K562 (cell line): ENCODE data around the gene FBXO10. TPM values are rescaled to one million over a fixed set of nuclear protein-coding genes. Genes with fewer than 3 reads are reported as not detected.

Experiments used
- ATAC-seq: fragments of 200-7000 bp; cut with Tn5 transposase; 3 replicates; pipeline ENCODE4 v1.9.1; 2020; ENCODE audit warnings: moderate library complexity
- BruUV-seq: library from RNA; stranded (reverse); fragments of 400-500 nt; replicated peaks from 2 replicates; lab custom pipeline; 2021; lab: Mats Ljungman, UMichigan
- CTCF ChIA-PET: fragments of 300-600 bp; formaldehyde crosslinking; extraction: SDS; loops from one replicate; lab custom pipeline; 2021; ENCODE audit warnings: low intra/inter-chr PET ratio; lab: Yijun Ruan, JAX
- POLR2A ChIA-PET: fragments of 300-600, 350-650 bp; sonication (Branson Sonifier 250); formaldehyde crosslinking; extraction: SDS; loops from one replicate; lab custom pipeline; 2021; ENCODE audit warnings: antibody characterized with exemption, inconsistent platforms; lab: Yijun Ruan, JAX
- DNase-seq, 4 experiments: peaks; one replicate each; pipeline versions ENCODE4 v3.0.0 to v3.0.0-alpha.2; 2011 to 2018; ENCODE audit warnings: low spot score in 3 of 4, mixed read lengths in 3 of 4; ENCODE audit errors: extremely low read depth in 1 of 4
- FAIRE-seq: peaks from 2 replicates; lab custom pipeline; 2011; peaks lifted over from hg19 to GRCh38; lab: Jason Lieb, UNC
- H2AFZ ChIP-seq: 2 replicates; pipeline ENCODE4 v1.6.0; 2011; ENCODE audit warnings: low read depth, low read length, control low read depth, inconsistent platforms
- H3K27ac ChIP-seq: fragments of 200-600 bp; 3 replicates; pipeline ENCODE4 v1.8.0; 2011; ENCODE audit warnings: low read depth, mild to moderate bottlenecking, control low read depth, inconsistent platforms, low read length, moderate library complexity, mixed read lengths; ENCODE audit errors: extremely low read depth
- H3K27me3 ChIP-seq, 2 experiments: fragments of 300-600 bp in 1 of 2; 2 replicates in 1 of 2; 3 replicates in 1 of 2; pipeline versions ENCODE4 v1.6.0 to v1.8.0; 2011; ENCODE audit warnings: inconsistent platforms in 2 of 2, low read length in 2 of 2, mild to moderate bottlenecking in 1 of 2, mixed read lengths in 1 of 2, moderate library complexity in 1 of 2; ENCODE audit not compliant: control insufficient read depth in 2 of 2, insufficient read depth in 2 of 2
- H3K36me3 ChIP-seq: fragments of 300-600 bp; 3 replicates; pipeline ENCODE4 v1.8.0; 2011; ENCODE audit warnings: mild to moderate bottlenecking, low read length, inconsistent platforms; ENCODE audit not compliant: control insufficient read depth, insufficient read depth
- H3K4me1 ChIP-seq, 2 experiments: fragments of 200-600 bp in 1 of 2; replicated peaks in 1 of 2; 2 replicates in 1 of 2; 3 replicates in 1 of 2; pipeline versions ENCODE4 v1.5.1 to v1.8.0; 2011; ENCODE audit warnings: inconsistent platforms in 2 of 2, low read length in 2 of 2, mild to moderate bottlenecking in 1 of 2, mixed read lengths in 1 of 2, moderate library complexity in 1 of 2; ENCODE audit not compliant: control insufficient read depth in 2 of 2, insufficient read depth in 2 of 2
- H3K4me2 ChIP-seq: 2 replicates; pipeline ENCODE4 v1.6.1; 2011; ENCODE audit warnings: low read length, control low read depth, inconsistent platforms, mixed read lengths; ENCODE audit not compliant: insufficient read depth
- H3K4me3 ChIP-seq: fragments of 200-600 bp; sonication (generic), shearing (Covaris generic); 2 replicates; pipeline ENCODE4 v1.5.1; 2016; ENCODE audit warnings: control low read depth, inconsistent platforms
- H3K79me2 ChIP-seq: fragments of 200-600 bp; 3 replicates; pipeline ENCODE4 v1.8.0; 2011; ENCODE audit warnings: low read length, inconsistent platforms; ENCODE audit not compliant: control insufficient read depth, insufficient read depth
- H3K9ac ChIP-seq, 2 experiments: 2 replicates each; pipeline versions ENCODE4 v1.6.0 to v1.6.1; 2011; ENCODE audit warnings: low read depth in 2 of 2, low read length in 2 of 2, control low read depth in 1 of 2, inconsistent platforms in 1 of 2, mild to moderate bottlenecking in 1 of 2, mixed read lengths in 1 of 2; ENCODE audit not compliant: insufficient read depth in 1 of 2
- H3K9me1 ChIP-seq: one replicate; pipeline ENCODE4 v1.6.0; 2011; ENCODE audit warnings: inconsistent platforms, mild to moderate bottlenecking, low read length, moderate library complexity; ENCODE audit not compliant: control insufficient read depth, insufficient read depth
- H3K9me3 ChIP-seq: replicated peaks from 2 replicates; pipeline ENCODE4 v1.5.1; 2011; ENCODE audit warnings: low read depth, low read length, inconsistent platforms; ENCODE audit not compliant: control insufficient read depth, insufficient read depth
- H4K20me1 ChIP-seq: replicated peaks from 2 replicates; pipeline ENCODE4 v1.6.1; 2011; ENCODE audit warnings: low read length, inconsistent platforms, mixed read lengths; ENCODE audit not compliant: control insufficient read depth, insufficient read depth
- HNRNPL ChIP-seq: fragments of 200-400 bp; formaldehyde crosslinking; IDR thresholded peaks from 2 replicates; pipeline ENCODE4 v1.6.1; 2017; ENCODE audit warnings: low read depth, mild to moderate bottlenecking, low read length
- LARP7 ChIP-seq: fragments of 450-650 bp; IDR thresholded peaks from 2 replicates; pipeline ENCODE4 v1.6.1; 2016
- MBD2 ChIP-seq: sonication (generic); IDR thresholded peaks from 2 replicates; pipeline ENCODE4 v1.6.1; 2016; ENCODE audit warnings: low read depth, borderline replicate concordance
- MEIS2 ChIP-seq: fragments of 450-650 bp; IDR thresholded peaks from 2 replicates; pipeline ENCODE4 v1.6.1; 2014; ENCODE audit warnings: mild to moderate bottlenecking; ENCODE audit not compliant: partially characterized antibody
- NR4A1 ChIP-seq, 2 experiments: fragments of 250-450 bp in 1 of 2; fragments of 450-650 bp in 1 of 2; sonication (Bioruptor Pico) in 1 of 2; IDR thresholded peaks; 2 replicates each; pipeline versions ENCODE4 v1.4.0 to v1.6.1; 2016 to 2020; ENCODE audit warnings: mild to moderate bottlenecking in 2 of 2, missing compliant biosample characterization in 1 of 2, missing genetic modification characterization in 1 of 2, moderate library complexity in 1 of 2
- RBM17 ChIP-seq: fragments of 200-400 bp; formaldehyde crosslinking; IDR thresholded peaks from 2 replicates; pipeline ENCODE4 v1.6.1; 2017; ENCODE audit warnings: low read depth, mild to moderate bottlenecking, low read length, borderline replicate concordance
- SUPT5H ChIP-seq: fragments of 450-650 bp; IDR thresholded peaks from 2 replicates; pipeline ENCODE4 v1.6.1; 2016
- TRIM28 ChIP-seq: fragments of 450-650 bp; IDR thresholded peaks from 2 replicates; pipeline ENCODE4 v1.6.1; 2017
- ZFP1 ChIP-seq: fragments of 450-650 bp; formaldehyde crosslinking; IDR thresholded peaks from 2 replicates; pipeline ENCODE4 v1.4.0; 2020; ENCODE audit warnings: mild to moderate bottlenecking, mixed read lengths
- ZNF263 ChIP-seq: sonication (generic); formaldehyde crosslinking; IDR thresholded peaks from 2 replicates; pipeline ENCODE4 v1.8.0; 2022; ENCODE audit warnings: mild to moderate bottlenecking, missing genetic modification reagents, borderline replicate concordance
- ZNF384 ChIP-seq: IDR thresholded peaks from 2 replicates; pipeline ENCODE4 v1.6.1; 2012; ENCODE audit warnings: low read depth, low read length, improper control_type of control experiment
- WGBS: fragments of 100-300 bp; shearing (Covaris generic); methylation state at CpG from one replicate; pipeline ENCODE4 v1.1.6; 2016; ENCODE audit warnings: low coverage, mixed read lengths; ENCODE audit not compliant: insufficient coverage; ENCODE audit errors: missing lambda C conversion rate; 5-methylcytosine and 5-hydroxymethylcytosine counted together
- in situ Hi-C: fragments of 300-500 bp; cut with MboI; formaldehyde crosslinking; loops from 4 replicates; pipeline ENCODE4 v1.15.0; 2018; ENCODE audit warnings: inconsistent platforms, mixed read lengths
- intact Hi-C: fragments of 100-400 bp; cut with micrococcal nuclease; formaldehyde crosslinking; loops from 2 replicates; pipeline ENCODE4 v1.14.2; 2022
- polyA plus RNA-seq, 8 experiments: library from polyadenylated mRNA; depleted of rRNA in 4 of 8; stranded (reverse) in 5 of 8; unstranded in 3 of 8; fragments of >200 nt; fragmentation: Nextera tagmentation in 2 of 8; fragmentation: Illumina TruSeq in 1 of 8; extraction: Ambion mirVana in 2 of 8; extraction: Trizol in 1 of 8; gene quantifications; 2 replicates each; pipeline versions ENCODE4 v1.2.1 to v1.2.3, GENCODE V29; 2011 to 2014; ENCODE audit warnings: inconsistent platforms in 1 of 8, missing spikeins in 1 of 8
- total RNA-seq, 7 experiments: library from RNA; depleted of rRNA in 6 of 7; stranded (reverse); fragments of >200 nt in 6 of 7; fragmentation: Illumina TruSeq in 2 of 7; extraction: Trizol in 2 of 7; gene quantifications; 2 replicates each; pipeline versions ENCODE4 v1.2.1 to v1.2.3, GENCODE V29; 2011 to 2021; ENCODE audit warnings: low replicate concordance in 1 of 7
- TF ChIP-seq, protein P1 (sequence below): fragments of 250-450 bp; sonication (Bioruptor Pico); IDR thresholded peaks from 2 replicates; pipeline ENCODE4 v1.4.0; 2020
- TF ChIP-seq, protein P2 (sequence below): sonication (generic); formaldehyde crosslinking; IDR thresholded peaks from 2 replicates; pipeline ENCODE4 v1.8.0; 2023; ENCODE audit warnings: missing genetic modification reagents, mild to moderate bottlenecking, borderline replicate concordance

Gene FBXO10
- total and polyA plus RNA-seq, 9 of the 15 experiments (the other 6 are each of a cell fraction or from before 2014, with no cell fraction given) = 0.84 to 9.9 (median 6.0) TPM

DNA sequence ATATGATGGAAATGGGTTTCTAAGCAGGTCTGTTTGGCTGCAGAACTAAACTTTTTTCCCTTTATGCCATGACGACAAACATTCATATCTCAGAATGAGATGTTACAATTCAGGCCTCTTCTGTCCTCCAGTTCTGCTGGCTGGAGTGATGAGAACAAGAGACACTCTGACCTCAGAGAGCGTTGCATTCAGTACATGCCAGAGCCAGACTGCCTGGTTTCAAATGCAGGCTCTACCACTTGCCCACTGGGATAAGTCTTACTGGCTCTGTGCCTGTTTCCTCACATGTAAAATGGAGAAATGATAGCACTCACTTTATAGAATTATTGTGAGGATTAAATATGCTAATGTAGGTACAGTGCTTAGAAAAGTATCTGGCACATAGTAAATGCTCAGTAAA is 41.0 kb upstream of the FBXO10 start:
- ChIA-PET CTCF (no interaction called here), POLR2A (interaction anchor here (2.2 kb wide), 1 partner anchor 10 kb away, joined by 6 read pairs; no protein-coding TSS in a partner anchor)
- H3K36me3 ChIP-seq = no peaks in the 10 kb centered on the region
- no peak overlapping the region for H2AFZ ChIP-seq
- ATAC-seq (no peak), FAIRE-seq (no peak), DNase-seq (no peak)
- H3K79me2 ChIP-seq = no peaks in the 10 kb centered on the region
- H3K4me2 ChIP-seq = no peak overlapping the region
- in situ Hi-C loops = no loop called here
- H3K9ac ChIP-seq = no peak overlapping the region
- 10% methylated on average over 2 of the region's 2 CpGs for WGBS
- intact Hi-C loops = no loop called here
- peaks cover 5% of the 10 kb centered on the region; the same call in 1 of the 2 replicates for H4K20me1 ChIP-seq
- BruUV-seq = no TSS peak
- no peaks in the 10 kb centered on the region for H3K9me1 ChIP-seq
- peaks cover 42 to 51% of the 10 kb centered on the region in 2 experiments for H3K27me3 ChIP-seq
- H3K27ac ChIP-seq = no peak overlapping the region
- no peaks in the 10 kb centered on the region for H3K9me3 ChIP-seq
- no peaks in the 10 kb centered on the region for H3K4me1 ChIP-seq
- H3K4me3 ChIP-seq = no peak overlapping the region
- TF ChIP-seq MEIS2 (no peak), SUPT5H (no peak), MBD2 (no peak), TRIM28 (no peak), ZNF384 (no peak), NR4A1 (CRISPR knock-in tag; IDR thresholded peaks at IDR 0.05) (no peak), NR4A1 (tag; IDR thresholded peaks at IDR 0.05) (no peak), ZFP1 (no peak), HNRNPL (no peak), LARP7 (no peak), RBM17 (no peak), ZNF263 (no peak)
- TF ChIP-seq, protein P1, sequence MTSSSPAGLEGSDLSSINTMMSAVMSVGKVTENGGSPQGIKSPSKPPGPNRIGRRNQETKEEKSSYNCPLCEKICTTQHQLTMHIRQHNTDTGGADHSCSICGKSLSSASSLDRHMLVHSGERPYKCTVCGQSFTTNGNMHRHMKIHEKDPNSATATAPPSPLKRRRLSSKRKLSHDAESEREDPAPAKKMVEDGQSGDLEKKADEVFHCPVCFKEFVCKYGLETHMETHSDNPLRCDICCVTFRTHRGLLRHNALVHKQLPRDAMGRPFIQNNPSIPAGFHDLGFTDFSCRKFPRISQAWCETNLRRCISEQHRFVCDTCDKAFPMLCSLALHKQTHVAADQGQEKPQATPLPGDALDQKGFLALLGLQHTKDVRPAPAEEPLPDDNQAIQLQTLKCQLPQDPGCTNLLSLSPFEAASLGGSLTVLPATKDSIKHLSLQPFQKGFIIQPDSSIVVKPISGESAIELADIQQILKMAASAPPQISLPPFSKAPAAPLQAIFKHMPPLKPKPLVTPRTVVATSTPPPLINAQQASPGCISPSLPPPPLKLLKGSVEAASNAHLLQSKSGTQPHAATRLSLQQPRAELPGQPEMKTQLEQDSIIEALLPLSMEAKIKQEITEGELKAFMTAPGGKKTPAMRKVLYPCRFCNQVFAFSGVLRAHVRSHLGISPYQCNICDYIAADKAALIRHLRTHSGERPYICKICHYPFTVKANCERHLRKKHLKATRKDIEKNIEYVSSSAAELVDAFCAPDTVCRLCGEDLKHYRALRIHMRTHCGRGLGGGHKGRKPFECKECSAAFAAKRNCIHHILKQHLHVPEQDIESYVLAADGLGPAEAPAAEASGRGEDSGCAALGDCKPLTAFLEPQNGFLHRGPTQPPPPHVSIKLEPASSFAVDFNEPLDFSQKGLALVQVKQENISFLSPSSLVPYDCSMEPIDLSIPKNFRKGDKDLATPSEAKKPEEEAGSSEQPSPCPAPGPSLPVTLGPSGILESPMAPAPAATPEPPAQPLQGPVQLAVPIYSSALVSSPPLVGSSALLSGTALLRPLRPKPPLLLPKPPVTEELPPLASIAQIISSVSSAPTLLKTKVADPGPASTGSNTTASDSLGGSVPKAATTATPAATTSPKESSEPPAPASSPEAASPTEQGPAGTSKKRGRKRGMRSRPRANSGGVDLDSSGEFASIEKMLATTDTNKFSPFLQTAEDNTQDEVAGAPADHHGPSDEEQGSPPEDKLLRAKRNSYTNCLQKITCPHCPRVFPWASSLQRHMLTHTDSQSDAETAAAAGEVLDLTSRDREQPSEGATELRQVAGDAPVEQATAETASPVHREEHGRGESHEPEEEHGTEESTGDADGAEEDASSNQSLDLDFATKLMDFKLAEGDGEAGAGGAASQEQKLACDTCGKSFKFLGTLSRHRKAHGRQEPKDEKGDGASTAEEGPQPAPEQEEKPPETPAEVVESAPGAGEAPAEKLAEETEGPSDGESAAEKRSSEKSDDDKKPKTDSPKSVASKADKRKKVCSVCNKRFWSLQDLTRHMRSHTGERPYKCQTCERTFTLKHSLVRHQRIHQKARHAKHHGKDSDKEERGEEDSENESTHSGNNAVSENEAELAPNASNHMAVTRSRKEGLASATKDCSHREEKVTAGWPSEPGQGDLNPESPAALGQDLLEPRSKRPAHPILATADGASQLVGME (CRISPR knock-in tag) = no peak
- TF ChIP-seq, protein P2, sequence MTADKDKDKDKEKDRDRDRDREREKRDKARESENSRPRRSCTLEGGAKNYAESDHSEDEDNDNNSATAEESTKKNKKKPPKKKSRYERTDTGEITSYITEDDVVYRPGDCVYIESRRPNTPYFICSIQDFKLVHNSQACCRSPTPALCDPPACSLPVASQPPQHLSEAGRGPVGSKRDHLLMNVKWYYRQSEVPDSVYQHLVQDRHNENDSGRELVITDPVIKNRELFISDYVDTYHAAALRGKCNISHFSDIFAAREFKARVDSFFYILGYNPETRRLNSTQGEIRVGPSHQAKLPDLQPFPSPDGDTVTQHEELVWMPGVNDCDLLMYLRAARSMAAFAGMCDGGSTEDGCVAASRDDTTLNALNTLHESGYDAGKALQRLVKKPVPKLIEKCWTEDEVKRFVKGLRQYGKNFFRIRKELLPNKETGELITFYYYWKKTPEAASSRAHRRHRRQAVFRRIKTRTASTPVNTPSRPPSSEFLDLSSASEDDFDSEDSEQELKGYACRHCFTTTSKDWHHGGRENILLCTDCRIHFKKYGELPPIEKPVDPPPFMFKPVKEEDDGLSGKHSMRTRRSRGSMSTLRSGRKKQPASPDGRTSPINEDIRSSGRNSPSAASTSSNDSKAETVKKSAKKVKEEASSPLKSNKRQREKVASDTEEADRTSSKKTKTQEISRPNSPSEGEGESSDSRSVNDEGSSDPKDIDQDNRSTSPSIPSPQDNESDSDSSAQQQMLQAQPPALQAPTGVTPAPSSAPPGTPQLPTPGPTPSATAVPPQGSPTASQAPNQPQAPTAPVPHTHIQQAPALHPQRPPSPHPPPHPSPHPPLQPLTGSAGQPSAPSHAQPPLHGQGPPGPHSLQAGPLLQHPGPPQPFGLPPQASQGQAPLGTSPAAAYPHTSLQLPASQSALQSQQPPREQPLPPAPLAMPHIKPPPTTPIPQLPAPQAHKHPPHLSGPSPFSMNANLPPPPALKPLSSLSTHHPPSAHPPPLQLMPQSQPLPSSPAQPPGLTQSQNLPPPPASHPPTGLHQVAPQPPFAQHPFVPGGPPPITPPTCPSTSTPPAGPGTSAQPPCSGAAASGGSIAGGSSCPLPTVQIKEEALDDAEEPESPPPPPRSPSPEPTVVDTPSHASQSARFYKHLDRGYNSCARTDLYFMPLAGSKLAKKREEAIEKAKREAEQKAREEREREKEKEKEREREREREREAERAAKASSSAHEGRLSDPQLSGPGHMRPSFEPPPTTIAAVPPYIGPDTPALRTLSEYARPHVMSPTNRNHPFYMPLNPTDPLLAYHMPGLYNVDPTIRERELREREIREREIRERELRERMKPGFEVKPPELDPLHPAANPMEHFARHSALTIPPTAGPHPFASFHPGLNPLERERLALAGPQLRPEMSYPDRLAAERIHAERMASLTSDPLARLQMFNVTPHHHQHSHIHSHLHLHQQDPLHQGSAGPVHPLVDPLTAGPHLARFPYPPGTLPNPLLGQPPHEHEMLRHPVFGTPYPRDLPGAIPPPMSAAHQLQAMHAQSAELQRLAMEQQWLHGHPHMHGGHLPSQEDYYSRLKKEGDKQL (CRISPR knock-in tag) = no peak
